ENCODE data around the gene DUSP14.

DUSP14 gene

DNA sequence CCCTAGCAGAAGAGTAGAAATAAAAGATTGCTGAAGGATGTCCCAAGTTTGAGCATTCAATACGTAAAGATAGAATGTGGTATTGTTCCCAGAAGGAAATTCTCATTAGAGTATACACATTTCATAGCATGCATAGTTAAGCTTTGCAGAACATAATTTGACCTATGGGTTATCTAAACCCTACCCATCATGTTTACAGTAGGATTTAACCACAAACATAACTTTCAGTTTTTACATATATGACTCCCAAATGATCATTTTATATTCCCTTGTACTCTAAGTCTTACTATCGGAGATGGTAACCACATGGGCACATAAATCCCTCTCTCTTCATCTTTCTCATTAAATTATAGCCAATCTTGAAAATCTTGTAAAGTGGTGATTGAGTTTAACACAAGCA, 68.6 kb downstream of the DUSP14 start:
- DNase-seq (ENCODE audit: low read depth, low spot score): no peak

DNA sequence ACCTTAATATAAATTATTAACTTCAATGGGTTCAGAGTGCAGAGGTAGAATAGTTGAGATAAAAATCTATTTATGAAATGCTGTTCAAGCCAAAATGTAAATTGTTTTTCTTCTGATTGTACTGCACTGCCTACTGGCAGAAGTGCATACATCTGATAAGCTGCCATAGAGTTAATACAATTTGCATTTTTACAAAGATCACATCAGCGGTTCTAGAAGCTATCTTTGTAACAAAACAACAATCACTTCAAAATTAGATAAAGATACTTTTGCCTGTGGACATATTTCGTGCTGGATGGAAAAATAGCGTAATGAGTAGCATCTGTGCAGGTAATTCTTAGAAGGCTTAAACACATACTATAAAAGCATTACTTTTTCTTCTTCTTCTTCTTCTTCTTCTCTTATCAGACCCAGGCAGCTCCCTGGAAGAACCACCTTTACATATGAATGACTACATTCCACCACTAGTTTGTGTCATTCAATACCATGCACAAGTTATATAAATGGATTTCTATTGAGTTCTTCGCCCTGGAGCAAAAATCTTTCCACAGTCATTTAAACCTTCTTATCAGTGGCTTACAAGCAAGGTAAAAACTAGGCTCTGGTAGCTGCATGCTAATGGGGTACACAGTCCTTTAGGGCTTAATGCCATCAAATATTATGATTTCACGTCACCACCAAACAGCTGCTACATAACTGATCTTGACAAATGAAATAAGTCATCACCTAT, 72.5 kb downstream of the DUSP14 start:
- no peak for DNase-seq (ENCODE audit: low read depth, low spot score)

All from astrocyte of the hippocampus (primary cell).